Stimulated activated CD4-positive, alpha-beta T cell treated with anti-CD3 and anti-CD28 coated beads, Interleukin-12 subunit alpha, Interleukin-12 subunit beta, amount 100 ng/mL, for 24 hours (primary cell): ENCODE results near the gene NAV3.
"Not testable (repeated sequence)": the region's sequence is repeated elsewhere in the genome, so short reads cannot be mapped to it uniquely, and the experiment has no call there.

Experiments
- DNase-seq, 2 experiments: peaks; one replicate each; pipeline ENCODE4 v3.0.0-alpha.2; 2020; ENCODE audit warnings: low read depth in 2 of 2

NAV3 gene

DNA sequence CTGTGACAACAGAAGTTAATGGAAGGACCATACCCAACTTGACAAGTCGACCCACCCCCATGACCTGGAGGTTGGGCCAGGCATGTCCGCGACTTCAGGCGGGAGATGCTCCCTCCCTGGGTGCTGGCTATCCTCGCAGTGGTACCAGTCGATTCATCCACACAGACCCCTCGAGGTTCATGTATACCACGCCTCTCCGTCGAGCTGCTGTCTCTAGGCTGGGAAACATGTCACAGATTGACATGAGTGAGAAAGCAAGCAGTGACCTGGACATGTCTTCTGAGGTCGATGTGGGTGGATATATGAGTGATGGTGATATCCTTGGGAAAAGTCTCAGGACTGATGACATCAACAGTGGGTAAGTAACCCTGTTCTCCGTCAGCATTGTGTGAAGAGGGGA is 220.1 kb downstream of the NAV3 start:
- no peak for DNase-seq

DNA sequence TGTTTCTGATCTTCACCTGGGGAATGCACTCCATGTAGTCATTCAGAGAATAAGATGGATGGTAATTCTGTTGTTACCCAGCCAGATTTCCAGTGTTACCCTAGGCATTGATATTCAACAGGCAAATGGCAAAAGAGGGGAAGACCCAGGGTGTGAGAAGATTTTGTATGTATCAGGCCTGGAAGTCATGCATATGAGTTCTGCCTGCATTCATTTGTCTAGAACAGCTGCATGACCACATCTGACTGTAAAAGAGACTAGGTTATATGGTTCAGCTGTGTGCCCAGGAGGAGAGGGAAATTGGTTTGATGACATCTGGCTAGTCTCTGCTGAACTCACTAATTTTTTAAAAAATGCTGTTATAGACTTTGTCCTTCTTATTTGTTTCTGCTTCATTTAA is 224.9 kb downstream of the NAV3 start:
- DNase-seq = no peak

DNA sequence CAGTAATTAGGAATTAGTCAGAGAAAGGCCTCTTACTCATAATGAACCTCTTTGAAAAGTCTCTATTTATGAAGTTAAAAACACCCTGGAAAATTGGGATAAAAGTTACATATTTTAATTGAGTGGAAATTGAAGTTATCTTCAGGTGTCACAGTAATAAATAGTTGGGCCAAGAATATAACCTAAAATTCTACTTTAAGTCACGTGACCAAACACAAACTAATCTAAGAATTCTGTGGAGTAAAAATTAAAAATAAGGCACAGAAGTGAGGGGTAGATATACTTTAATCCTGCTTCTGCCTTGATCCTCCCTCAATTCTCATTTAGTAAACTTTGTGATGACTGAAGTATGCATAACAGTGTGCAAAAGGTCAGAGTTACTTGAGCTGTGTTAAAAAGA is 226.4 kb downstream of the NAV3 start:
- DNase-seq = no peak

DNA sequence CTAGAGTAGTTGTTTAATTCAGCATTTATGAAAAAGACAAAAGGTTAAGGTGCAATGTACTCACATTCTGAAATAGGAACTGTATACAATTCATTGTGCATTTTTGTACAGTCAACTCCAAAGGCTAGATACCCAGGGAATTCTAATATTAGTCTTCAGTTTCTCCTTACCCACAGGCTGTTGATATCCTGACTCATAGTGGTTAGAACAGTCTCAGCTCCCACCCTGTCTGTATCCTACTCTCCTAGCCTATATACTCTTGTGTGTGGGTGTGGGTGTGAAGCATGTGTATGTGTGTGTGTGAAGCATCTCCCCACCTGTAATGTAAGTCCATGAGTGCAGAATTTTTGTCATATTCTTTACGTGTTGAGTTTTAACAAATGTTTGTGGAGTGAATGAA is 229.5 kb downstream of the NAV3 start:
- no peak for DNase-seq

DNA sequence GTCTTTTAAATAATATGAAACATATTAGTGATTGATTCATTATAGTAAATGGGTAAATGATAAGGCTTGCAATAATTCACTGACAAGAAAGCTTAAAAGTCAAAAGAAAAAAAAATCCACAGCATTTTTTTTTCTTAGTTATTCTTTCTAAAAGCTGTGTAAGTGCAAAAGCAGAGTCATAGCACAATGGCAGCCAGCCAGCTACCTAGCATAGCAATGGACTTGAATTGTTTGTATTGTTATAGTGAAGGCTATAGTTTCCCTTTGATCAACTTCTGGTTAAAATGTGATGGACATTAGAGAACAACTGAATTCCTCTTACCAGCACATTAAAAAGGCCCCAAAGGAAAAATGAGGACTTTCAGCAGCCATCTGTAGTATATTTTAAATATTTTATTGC is 232.1 kb downstream of the NAV3 start:
- no peak for DNase-seq

DNA sequence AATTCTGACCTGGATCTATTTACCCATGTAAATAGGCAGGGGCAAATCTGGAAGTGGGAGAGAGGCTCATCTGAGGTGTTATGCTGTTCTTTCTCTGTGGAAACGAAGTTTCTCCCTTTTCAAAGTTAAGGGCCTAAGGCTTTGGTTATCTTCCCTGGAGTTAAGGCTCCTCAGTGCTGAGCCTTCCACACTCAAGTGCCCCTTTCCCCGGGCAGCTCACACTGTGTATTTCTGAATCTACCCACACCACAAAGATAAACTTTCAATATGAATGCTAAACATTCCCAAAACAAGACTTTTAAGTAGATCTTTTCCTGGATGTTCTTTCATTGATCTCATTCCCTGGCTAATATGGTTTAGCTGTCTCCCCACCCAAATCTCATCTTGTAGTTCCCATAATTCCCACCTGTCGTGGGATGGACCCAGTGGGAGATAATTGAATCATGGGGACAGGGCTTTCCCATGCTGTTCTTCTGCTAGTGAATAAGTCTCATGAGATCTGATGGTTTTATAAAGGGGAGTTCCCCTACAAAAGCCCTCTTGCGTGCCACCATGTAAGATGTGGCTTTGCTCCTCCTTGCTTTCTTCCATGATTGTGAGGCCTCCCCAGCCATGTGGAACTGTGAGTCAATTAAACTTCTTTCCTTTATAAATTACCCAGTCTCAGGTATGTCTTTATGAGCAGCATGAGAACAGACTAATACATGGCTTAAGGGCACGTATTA is 251.1 kb downstream of the NAV3 start:
- DNase-seq = no peak

DNA sequence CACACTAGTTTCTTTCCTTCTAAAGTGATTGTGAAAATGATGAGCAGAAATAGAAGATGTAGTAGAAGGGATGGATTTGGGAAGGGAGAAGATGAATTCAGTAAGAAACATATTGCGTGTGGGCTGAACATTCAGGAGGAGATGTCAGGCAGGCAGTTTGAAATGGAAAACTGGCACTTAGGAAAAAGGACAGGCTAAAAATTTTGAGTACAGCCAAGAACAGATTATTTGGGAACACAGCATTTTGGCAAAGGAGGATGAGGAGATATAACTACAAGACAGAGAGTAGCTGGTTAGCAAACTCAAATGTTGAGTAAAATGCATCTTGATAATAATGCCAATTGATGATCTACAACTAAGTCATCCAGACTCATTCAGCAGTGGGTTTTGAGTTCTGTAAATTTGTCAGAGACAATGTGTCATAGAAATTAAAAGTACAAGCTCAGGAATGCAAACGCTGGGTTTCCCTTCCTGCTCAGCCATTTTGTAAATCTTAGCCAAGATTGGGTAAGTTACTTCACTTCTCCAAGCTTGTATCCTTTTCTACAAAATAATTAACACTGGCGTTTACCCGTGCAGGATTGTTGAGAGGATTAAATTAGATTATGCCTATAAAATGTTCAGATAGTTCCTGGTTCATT is 255.0 kb downstream of the NAV3 start:
- DNase-seq = no peak

DNA sequence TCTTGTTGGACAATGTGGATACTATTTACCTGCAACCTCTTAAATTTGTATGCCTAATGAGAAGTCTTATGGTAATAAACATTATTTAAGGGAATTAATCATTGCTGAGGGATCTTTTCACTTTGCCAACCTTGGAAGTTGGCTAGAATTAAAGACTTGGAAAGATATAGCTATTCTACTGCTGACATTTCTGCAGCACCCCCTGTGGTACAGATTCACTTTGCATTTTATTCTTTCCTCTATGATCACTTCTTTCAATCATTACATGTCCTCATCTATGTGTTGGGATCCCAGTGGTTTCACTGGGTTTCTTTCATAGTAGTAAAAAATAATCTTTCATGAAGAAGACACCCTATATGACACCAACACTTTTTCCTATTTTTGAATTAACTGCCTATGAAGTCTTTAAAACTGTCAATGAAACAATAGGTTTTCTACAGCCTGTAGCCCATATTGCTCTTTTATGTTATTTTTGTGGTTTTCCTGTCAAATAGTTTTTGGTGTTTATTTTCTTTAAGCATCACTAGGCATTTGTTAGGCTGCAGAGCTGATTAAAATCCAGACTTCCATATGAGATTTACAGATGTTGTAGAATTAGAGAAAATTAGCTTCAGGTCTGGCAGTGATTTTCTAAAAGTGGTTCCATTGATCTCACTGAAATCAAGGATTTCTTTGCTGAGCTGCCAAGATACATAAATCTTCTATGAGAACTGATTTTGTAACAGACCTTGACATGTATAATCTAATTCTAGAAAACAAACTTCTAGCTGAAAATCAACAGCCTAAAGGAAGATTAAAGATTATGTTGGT is 256.1 kb downstream of the NAV3 start:
- no peak for DNase-seq

DNA sequence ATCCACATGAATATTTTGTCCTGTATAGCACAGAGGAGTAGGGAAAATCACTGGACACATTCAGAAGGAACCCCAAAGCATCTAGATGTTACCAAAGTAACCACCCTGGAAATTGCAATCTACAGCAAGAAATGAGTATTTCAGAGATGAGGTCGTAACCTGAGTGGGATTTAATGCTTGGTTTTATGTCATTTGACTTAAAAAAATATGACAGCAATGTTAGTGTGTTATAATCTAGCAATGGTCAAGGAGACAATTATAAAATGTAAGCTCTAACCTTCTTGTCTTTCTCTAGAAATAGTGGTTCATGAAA is 256.6 kb downstream of the NAV3 start:
- no peak for DNase-seq

DNA sequence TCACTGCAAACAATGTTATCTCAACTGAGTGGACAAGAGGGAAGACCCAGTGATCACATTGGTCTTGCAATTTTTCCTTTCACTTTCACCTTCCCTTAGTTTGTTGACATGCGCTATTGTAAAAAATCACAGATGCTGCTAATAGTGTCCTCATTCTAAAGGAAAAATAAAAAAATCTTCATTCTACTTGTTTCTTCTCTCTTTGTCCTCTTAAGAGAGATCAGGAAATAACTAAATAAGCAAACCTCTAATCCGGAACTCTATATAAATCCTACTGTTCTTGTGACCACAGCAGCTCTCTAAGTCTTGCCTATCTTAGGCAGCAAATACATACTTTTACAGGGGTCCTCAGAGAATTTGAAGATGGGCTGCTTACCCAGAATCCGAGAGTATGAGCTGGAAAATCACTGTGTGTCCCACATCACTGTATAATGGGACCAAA is 257.7 kb downstream of the NAV3 start:
- DNase-seq = no peak

DNA sequence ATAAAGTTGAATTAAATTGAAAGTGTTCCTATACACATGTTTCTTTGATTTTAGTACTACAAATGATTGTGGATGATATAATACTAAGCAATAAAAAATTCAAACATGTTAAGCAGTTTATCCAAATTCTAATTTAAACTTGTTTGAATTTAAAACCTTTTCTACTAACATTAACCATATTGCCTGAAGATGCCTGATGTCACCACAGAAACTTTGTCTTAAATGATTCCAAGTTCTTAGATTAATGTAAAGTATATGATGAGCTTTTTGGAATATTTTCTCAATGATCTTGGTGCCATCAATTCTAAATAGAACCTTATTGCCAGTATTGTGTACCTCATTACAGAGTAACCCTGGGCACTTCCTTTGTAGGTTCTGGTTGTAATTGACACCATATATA is 259.6 kb downstream of the NAV3 start:
- no peak for DNase-seq

DNA sequence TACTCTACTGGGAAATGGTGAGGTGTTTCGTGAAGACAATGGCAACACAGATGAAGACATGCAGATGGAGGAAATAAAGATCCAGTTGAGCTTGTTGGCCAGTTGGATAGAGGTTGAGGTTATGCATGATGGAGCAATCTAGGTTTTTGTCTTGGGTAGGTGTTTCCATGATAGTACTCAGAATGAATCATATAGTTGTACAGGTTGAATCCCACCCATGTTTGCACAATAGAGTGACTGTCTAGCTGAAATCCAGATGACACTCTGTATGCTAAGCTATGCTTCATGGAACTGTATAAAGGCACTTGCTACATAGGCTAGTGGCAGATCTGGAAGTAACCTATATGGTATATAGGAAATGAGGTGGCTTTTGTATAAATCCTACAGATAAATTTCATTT is 264.9 kb downstream of the NAV3 start:
- no peak for DNase-seq

DNA sequence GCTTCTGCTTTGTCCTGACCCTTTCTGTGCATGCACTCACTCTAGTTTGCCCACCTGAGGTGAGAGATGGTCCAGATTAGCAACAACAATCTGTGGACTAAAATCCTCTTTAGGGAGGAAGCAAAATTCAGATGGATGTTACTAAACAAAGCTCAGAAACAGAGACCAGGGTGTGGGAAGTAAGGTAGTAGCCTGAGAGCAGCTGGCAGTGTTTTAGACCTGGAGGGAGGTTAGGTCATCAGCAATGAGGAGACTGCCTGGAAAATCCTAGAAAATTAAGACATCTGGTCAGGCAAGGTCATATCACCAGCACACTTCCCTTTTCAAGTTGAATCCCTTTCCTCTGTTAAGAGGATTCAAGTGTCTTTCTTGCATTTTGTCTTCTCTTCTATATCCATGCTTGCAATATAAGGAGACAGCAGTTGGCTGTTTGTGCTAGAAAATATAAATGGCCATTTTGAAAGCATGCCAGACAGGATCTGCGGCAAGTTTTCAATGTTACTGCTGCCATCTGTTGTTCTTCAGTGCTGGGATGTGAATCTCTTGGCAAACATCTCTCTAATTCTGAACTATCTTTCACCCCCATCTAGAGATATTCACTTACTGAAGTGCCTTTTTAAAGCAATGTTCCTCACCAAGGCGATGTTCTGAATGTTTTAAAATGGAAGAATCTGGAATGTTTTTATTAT is 266.4 kb downstream of the NAV3 start:
- DNase-seq = no peak

DNA sequence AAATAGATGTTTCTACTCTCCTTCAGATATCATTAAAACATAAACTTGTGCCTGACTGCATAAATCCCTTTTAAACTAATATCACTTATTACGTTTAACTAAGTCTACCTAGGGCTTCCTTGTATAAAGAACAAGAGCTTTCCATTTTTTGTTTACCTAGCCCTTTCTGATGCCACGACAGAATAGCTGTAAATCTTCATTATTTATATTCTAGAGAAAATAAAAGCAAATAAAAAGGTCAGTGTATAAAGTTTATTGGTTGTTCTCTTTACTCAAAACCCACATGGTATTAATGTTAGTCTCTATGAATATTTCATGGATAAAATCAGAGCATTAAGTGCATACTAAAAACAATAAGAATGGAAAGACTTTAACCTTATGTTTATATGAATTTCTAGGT is 269.1 kb downstream of the NAV3 start:
- DNase-seq = no peak

DNA sequence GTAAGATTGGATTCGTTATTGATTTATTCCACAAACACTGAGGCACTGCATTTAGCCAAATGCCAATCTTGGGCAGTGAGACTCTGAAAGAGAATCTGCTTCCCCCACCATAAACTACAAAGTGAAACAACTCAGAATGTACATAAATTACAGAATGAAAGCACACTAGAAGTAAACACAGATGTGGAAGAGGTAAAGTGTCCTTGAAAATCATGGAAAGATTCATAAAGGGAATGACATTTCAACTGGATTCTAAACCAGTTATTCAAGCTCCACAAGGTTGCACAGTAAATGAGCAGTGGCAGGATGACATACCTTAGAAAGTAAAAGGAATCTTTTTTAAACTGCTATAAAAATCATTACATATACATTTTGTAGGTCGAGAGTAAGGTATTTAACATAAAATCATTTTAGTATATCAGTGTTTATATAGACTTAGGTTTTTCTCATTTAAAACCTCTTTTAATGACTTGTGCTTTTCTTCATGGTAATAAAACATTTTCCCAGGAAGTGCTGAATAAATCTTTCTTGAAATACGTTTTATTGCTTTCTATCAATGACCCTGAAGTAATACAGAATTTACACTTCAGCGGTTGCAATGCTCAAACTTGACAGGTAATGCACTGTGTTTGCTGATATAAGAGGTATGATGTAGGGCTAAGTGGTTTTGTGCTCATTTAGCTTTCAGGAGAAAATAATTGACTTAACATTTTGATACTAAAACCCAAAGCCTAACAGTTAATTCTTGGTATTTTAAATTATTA is 270.6 kb downstream of the NAV3 start:
- no peak for DNase-seq

DNA sequence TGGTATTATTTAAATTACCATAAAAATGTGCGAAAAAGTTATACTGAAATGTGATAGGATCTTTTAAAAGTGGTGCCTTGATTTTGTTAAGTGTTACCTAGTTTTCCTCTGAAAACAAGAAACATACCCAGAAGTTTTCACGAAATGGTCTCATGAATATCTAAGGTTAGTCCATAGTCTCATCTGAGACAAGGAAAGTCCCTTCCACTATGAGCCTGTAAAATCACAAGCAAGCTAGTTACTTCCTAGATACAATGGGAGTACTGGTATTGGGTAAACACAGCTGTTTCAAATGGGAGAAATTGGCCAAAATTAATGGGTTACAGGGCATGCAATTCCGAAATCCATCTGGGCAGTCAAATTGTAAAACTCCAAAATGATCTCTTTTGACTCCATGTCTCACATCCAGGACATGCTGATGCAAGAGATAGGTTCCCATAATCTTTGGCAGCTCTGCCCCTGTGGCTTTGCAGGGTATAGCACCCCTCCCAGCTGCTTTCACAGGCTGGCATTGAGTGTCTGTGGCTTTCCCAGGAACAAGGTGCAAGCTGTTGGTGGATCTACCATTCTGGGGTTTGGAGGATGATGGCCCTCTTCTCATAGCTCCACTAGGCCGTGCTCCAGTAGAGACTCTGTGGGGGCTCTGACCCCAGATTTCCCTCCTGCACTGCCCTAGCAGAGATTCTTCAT is 271.4 kb downstream of the NAV3 start:
- DNase-seq = no peak

DNA sequence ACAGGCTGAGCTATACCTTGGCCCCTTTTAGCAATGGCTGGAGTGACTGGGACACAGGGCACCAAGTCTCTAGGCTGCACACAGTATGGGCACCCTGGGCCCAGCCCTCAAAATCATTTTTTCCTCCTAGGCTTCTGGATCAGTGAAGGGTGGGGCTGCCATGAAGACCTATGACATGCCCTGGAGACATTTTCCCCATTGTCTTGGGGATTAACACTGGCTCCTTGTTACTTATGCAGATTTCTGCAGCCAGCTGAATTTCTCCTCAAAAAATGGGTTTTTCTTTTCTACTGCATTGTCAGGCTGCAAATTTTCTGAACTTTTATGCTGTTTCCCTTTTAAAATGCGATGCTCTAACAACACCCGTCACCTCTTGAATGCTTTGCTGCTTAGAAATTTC is 272.1 kb downstream of the NAV3 start:
- not testable (repeated sequence) for DNase-seq

DNA sequence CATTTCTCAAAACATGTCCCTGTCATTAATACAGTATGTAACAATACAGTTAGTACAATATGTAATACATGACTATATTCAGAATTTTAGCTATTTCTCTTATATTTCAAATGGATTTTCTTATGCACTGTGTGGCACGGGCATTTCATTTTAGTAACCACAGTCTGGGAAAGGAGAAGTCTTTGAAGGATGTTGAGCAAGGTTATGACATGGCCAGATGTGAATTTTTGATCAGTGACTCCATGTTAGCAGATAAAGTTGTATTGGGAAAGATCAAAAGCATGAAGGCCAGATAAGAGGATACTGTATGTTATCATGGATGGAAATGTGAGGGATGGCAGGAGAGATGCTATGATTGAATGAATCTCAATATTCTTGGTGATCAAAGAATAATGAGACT is 285.2 kb downstream of the NAV3 start:
- no peak for DNase-seq

DNA sequence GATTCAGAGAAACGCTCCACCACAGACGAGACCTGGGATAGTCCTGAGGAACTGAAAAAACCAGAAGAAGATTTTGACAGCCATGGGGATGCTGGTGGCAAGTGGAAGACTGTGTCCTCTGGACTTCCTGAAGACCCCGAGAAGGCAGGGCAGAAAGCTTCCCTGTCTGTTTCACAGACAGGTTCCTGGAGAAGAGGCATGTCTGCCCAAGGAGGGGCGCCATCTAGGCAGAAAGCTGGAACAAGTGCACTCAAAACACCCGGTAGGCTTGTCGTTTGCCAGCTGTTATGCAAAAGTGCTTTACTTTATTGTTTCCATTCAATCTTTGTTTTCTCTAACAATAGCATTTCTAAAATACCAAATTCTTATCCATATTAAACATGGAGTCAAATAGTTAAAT is 287.3 kb downstream of the NAV3 start:
- no peak for DNase-seq

DNA sequence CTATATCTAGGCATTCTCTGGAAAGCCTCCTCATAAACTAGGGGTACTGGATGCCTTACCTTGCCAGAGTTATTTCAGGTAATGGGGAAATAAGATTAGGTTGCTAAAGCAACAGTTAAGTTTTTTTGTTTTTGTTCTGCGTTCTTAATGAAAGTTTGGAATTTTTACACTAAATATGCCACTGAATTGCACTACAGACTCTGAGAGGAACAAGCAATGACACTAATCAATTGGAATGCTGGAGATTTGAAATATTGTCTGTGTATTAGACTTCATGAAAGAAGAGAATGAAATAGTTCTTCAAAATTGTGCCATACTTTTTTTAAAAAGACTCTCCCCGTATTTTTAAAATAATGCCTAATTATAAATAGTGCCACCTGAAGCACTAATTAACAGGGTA is 287.8 kb downstream of the NAV3 start:
- no peak for DNase-seq

DNA sequence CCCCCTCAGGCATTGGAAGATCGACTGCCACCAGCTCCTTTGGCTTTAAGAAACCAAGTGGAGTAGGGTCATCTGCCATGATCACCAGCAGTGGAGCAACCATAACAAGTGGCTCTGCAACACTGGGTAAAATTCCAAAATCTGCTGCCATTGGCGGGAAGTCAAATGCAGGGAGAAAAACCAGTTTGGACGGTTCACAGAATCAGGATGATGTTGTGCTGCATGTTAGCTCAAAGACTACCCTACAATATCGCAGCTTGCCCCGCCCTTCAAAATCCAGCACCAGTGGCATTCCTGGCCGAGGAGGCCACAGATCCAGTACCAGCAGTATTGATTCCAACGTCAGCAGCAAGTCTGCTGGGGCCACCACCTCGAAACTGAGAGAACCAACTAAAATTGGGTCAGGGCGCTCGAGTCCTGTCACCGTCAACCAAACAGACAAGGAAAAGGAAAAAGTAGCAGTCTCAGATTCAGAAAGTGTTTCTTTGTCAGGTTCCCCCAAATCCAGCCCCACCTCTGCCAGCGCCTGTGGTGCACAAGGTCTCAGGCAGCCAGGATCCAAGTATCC is 288.7 kb downstream of the NAV3 start:
- DNase-seq = no peak
